Measurements from ENCODE around the gene USP16.

- TF ChIP-seq, protein P1, sequence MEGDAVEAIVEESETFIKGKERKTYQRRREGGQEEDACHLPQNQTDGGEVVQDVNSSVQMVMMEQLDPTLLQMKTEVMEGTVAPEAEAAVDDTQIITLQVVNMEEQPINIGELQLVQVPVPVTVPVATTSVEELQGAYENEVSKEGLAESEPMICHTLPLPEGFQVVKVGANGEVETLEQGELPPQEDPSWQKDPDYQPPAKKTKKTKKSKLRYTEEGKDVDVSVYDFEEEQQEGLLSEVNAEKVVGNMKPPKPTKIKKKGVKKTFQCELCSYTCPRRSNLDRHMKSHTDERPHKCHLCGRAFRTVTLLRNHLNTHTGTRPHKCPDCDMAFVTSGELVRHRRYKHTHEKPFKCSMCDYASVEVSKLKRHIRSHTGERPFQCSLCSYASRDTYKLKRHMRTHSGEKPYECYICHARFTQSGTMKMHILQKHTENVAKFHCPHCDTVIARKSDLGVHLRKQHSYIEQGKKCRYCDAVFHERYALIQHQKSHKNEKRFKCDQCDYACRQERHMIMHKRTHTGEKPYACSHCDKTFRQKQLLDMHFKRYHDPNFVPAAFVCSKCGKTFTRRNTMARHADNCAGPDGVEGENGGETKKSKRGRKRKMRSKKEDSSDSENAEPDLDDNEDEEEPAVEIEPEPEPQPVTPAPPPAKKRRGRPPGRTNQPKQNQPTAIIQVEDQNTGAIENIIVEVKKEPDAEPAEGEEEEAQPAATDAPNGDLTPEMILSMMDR (IDR thresholded peaks at IDR 0.05) = no peak
- TF ChIP-seq POLR2A (IDR thresholded peaks at IDR 0.05) = no peak
Measured at GRCh38 chr21:29053011-29053553, 28.6 kb downstream of the USP16 start.

Data from adrenal gland (tissue), 5 donors.